H1 (cell line): Measurements from ENCODE around the gene LIG1. TPM values are rescaled to one million over a fixed set of nuclear protein-coding genes. Genes with fewer than 3 reads are reported as not detected.

Experiments
- CTCF ChIA-PET: fragments of 300-600 bp; sonication (Branson Sonifier 250); formaldehyde crosslinking; loops from one replicate; lab custom pipeline; 2021; ENCODE audit not compliant: partially characterized antibody; lab: Charles Lee
- POLR2A ChIA-PET: fragments of 300-600 bp; sonication (Branson Sonifier 250); formaldehyde crosslinking; loops from one replicate; lab custom pipeline; 2021; ENCODE audit warnings: inconsistent platforms; ENCODE audit not compliant: partially characterized antibody; lab: Charles Lee
- DNase-seq, 2 experiments: peaks; one replicate each; pipeline versions ENCODE4 v3.0.0 to v3.0.0-alpha.2; 2010 to 2022; ENCODE audit warnings: low spot score in 2 of 2, low read depth in 1 of 2, mixed read lengths in 1 of 2
- FAIRE-seq: peaks from 2 replicates; lab custom pipeline; 2011; peaks lifted over from hg19 to GRCh38; lab: Jason Lieb, UNC
- H2AFZ ChIP-seq: 2 replicates; pipeline ENCODE4 v1.8.1; 2012; ENCODE audit warnings: low read length, inconsistent platforms
- H2AK5ac ChIP-seq: 2 replicates; pipeline ENCODE4 v1.6.1; 2013; ENCODE audit warnings: low read depth, low read length
- H2BK120ac ChIP-seq: replicated peaks from 2 replicates; pipeline ENCODE3; 2013; ENCODE audit warnings: low read depth, low read length, inconsistent platforms
- H2BK12ac ChIP-seq: 2 replicates; pipeline ENCODE4 v1.6.1; 2013; ENCODE audit warnings: low read depth, low read length
- H2BK15ac ChIP-seq: 2 replicates; pipeline ENCODE4 v1.6.1; 2013; ENCODE audit warnings: low read length
- H2BK20ac ChIP-seq: 2 replicates; pipeline ENCODE4 v1.6.1; 2013; ENCODE audit warnings: low read length
- H2BK5ac ChIP-seq: 2 replicates; pipeline ENCODE4 v1.6.1; 2013; ENCODE audit warnings: low read depth, low read length
- H3K14ac ChIP-seq: 2 replicates; pipeline ENCODE4 v1.6.1; 2013; ENCODE audit warnings: inconsistent platforms; ENCODE audit not compliant: insufficient read length
- H3K18ac ChIP-seq: 2 replicates; pipeline ENCODE4 v1.6.1; 2013; ENCODE audit warnings: low read length; ENCODE audit errors: extremely low read depth
- H3K23ac ChIP-seq: 2 replicates; pipeline ENCODE4 v1.6.1; 2013; ENCODE audit warnings: inconsistent platforms; ENCODE audit not compliant: insufficient read length
- H3K23me2 ChIP-seq: 2 replicates; pipeline ENCODE4 v1.6.1; 2013; ENCODE audit warnings: low read depth, low read length
- H3K27ac ChIP-seq: 2 replicates; pipeline ENCODE4 v1.6.1; 2011; ENCODE audit warnings: low read depth, low read length, inconsistent platforms
- H3K27me3 ChIP-seq, 4 experiments: replicated peaks in 1 of 4; 1 replicate in 1 of 4; 2 replicates in 3 of 4; pipeline versions ENCODE4 v1.6.1 to v1.8.1; 2011 to 2013; ENCODE audit warnings: low read length in 3 of 4, mild to moderate bottlenecking in 3 of 4, inconsistent platforms in 2 of 4, mixed read lengths in 2 of 4, moderate library complexity in 1 of 4; ENCODE audit not compliant: control insufficient read depth in 3 of 4, insufficient read depth in 3 of 4; ENCODE audit errors: extremely low read depth in 1 of 4
- H3K36me3 ChIP-seq, 4 experiments: 2 replicates each; pipeline versions ENCODE4 v1.6.1 to v1.8.1; 2011 to 2013; ENCODE audit warnings: mild to moderate bottlenecking in 4 of 4, low read length in 3 of 4, moderate library complexity in 2 of 4, control low read depth in 1 of 4, inconsistent platforms in 1 of 4; ENCODE audit not compliant: insufficient read depth in 4 of 4, control insufficient read depth in 2 of 4
- H3K4ac ChIP-seq: replicated peaks from 2 replicates; pipeline ENCODE3; 2013; ENCODE audit warnings: low read length, low read depth, mixed read lengths, inconsistent platforms; ENCODE audit not compliant: insufficient read length
- H3K4me1 ChIP-seq, 4 experiments: replicated peaks in 1 of 4; 1 replicate in 1 of 4; 2 replicates in 3 of 4; pipeline versions ENCODE4 v1.6.1 to v1.8.1; 2011 to 2013; ENCODE audit warnings: low read length in 3 of 4, inconsistent platforms in 2 of 4, mixed read lengths in 1 of 4; ENCODE audit not compliant: insufficient read depth in 4 of 4, control insufficient read depth in 3 of 4
- H3K4me2 ChIP-seq, 2 experiments: 2 replicates each; pipeline versions ENCODE4 v1.6.1 to v1.8.1; 2011 to 2013; ENCODE audit warnings: low read depth in 2 of 2, low read length in 2 of 2, control low read depth in 1 of 2, inconsistent platforms in 1 of 2, mild to moderate bottlenecking in 1 of 2; ENCODE audit not compliant: insufficient read depth in 1 of 2
- H3K4me3 ChIP-seq, 4 experiments: fragments of 200-600, 300-600 bp in 1 of 4; sonication (generic), shearing (Covaris generic), sonication (Bioruptor Twin) in 1 of 4; 2 replicates each; pipeline versions ENCODE4 v1.5.1 to v1.8.1; 2011 to 2016; ENCODE audit warnings: low read length in 4 of 4, low read depth in 3 of 4, control low read depth in 2 of 4, inconsistent platforms in 2 of 4, mild to moderate bottlenecking in 2 of 4, mixed read lengths in 1 of 4, moderate library complexity in 1 of 4; ENCODE audit not compliant: insufficient read depth in 2 of 4; ENCODE audit errors: extremely low read depth in 1 of 4
- H3K56ac ChIP-seq: replicated peaks from 2 replicates; pipeline ENCODE3; 2013; ENCODE audit warnings: low read depth, mild to moderate bottlenecking, mixed read lengths, low read length, inconsistent platforms; ENCODE audit not compliant: insufficient read length
- H3K79me1 ChIP-seq: 2 replicates; pipeline ENCODE4 v1.6.1; 2013; ENCODE audit warnings: low read depth, low read length, control low read depth
- H3K79me2 ChIP-seq, 2 experiments: 2 replicates each; pipeline versions ENCODE4 v1.6.1 to v1.8.1; 2012 to 2013; ENCODE audit warnings: low read length in 2 of 2, mild to moderate bottlenecking in 2 of 2, inconsistent platforms in 1 of 2; ENCODE audit not compliant: insufficient read depth in 2 of 2, control insufficient read depth in 1 of 2
- H3K9ac ChIP-seq, 4 experiments: replicated peaks in 1 of 4; 1 replicate in 1 of 4; 2 replicates in 3 of 4; pipeline versions ENCODE4 v1.6.1 to v1.8.1; 2011 to 2013; ENCODE audit warnings: low read depth in 3 of 4, low read length in 3 of 4, control low read depth in 2 of 4, mild to moderate bottlenecking in 2 of 4, moderate library complexity in 2 of 4, inconsistent platforms in 1 of 4; ENCODE audit errors: extremely low read depth in 1 of 4
- H3K9me3 ChIP-seq, 2 experiments: 2 replicates each; pipeline versions ENCODE4 v1.6.1 to v1.8.1; 2012 to 2013; ENCODE audit warnings: mild to moderate bottlenecking in 2 of 2, moderate library complexity in 2 of 2, control low read depth in 1 of 2, inconsistent platforms in 1 of 2, low read depth in 1 of 2, low read length in 1 of 2, mixed read lengths in 1 of 2; ENCODE audit not compliant: insufficient read depth in 2 of 2
- H4K20me1 ChIP-seq, 2 experiments: replicated peaks in 1 of 2; 2 replicates each; pipeline versions ENCODE3 to v1.8.1; 2011 to 2013; ENCODE audit warnings: inconsistent platforms in 2 of 2, low read length in 2 of 2, mild to moderate bottlenecking in 1 of 2; ENCODE audit not compliant: insufficient read depth in 2 of 2, control insufficient read depth in 1 of 2
- H4K5ac ChIP-seq: 2 replicates; pipeline ENCODE4 v1.6.1; 2013; ENCODE audit warnings: low read length, low read depth, mixed read lengths, inconsistent platforms; ENCODE audit not compliant: insufficient read length
- H4K8ac ChIP-seq: 2 replicates; pipeline ENCODE4 v1.8.0; 2013; ENCODE audit warnings: mild to moderate bottlenecking, moderate library complexity, low read length, inconsistent platforms; ENCODE audit not compliant: insufficient read depth; ENCODE audit errors: extremely low read depth
- H4K91ac ChIP-seq: replicated peaks from 2 replicates; pipeline ENCODE3; 2013; ENCODE audit warnings: low read length, mixed read lengths, inconsistent platforms; ENCODE audit not compliant: insufficient read length
- BACH1 ChIP-seq: IDR thresholded peaks from 2 replicates; pipeline ENCODE4 v1.6.1; 2012; ENCODE audit warnings: low read length, improper control_type of control experiment
- CHD1 ChIP-seq: IDR thresholded peaks from 2 replicates; pipeline ENCODE4 v1.6.1; 2012; ENCODE audit warnings: low read depth, low read length, improper control_type of control experiment
- GTF2F1 ChIP-seq: IDR thresholded peaks from 2 replicates; pipeline ENCODE4 v1.6.1; 2012; ENCODE audit warnings: low read depth, low read length, improper control_type of control experiment, borderline replicate concordance
- NANOG ChIP-seq: IDR thresholded peaks from 2 replicates; pipeline ENCODE4 v1.6.1; 2011; ENCODE audit warnings: low read length, low read depth, mild to moderate bottlenecking, inconsistent platforms; ENCODE audit not compliant: insufficient read depth, poor library complexity, severe bottlenecking
- SIN3A ChIP-seq, 2 experiments: IDR thresholded peaks in 1 of 2; conservative IDR thresholded peaks in 1 of 2; 2 replicates each; pipeline ENCODE4 v1.6.1; 2011 to 2012; ENCODE audit warnings: low read length in 2 of 2, improper control_type of control experiment in 1 of 2, low read depth in 1 of 2, mild to moderate bottlenecking in 1 of 2
- SIX5 ChIP-seq: IDR thresholded peaks from 2 replicates; pipeline ENCODE4 v1.6.1; 2011; ENCODE audit warnings: mild to moderate bottlenecking, low read depth, low read length
- WGBS, 2 experiments: shearing (Covaris generic) in 1 of 2; methylation state at CpG; one replicate each; pipeline versions ENCODE4 v1.1.6 to v1.1.7; 2013 to 2015; ENCODE audit warnings: low lambda C conversion rate in 2 of 2, mixed read lengths in 2 of 2, inconsistent platforms in 1 of 2, low coverage in 1 of 2, missing lambda C conversion rate in 1 of 2; ENCODE audit not compliant: insufficient replicate concordance in 2 of 2, insufficient coverage in 1 of 2, insufficient read length in 1 of 2; ENCODE audit errors: extremely low coverage in 1 of 2, missing lambda C conversion rate in 1 of 2; 5-methylcytosine and 5-hydroxymethylcytosine counted together
- polyA plus RNA-seq, 7 experiments: library from polyadenylated mRNA; depleted of rRNA in 3 of 7; stranded (reverse) in 5 of 7; unstranded in 2 of 7; fragments of >200 nt in 5 of 7; fragments of 200-250 nt in 2 of 7; gene quantifications; 1 replicate in 5 of 7; 2 replicates in 1 of 7; 4 replicates in 1 of 7; pipeline versions ENCODE4 v1.2.1 to v1.2.3, GENCODE V29; 2011 to 2013; ENCODE audit warnings: missing spikeins in 2 of 7, mixed read lengths in 2 of 7
- total RNA-seq: library from RNA; stranded (reverse); fragmentation: NEBNext Ultra II Directional; extraction: Animal tissue kit (Norgen Biotek cat#: 25700); gene quantifications from 2 replicates; pipeline ENCODE4 v1.2.1, GENCODE V29; 2021

The LIG1 gene
- total and polyA plus RNA-seq, 2 of the 8 experiments (the other 6 are each of a cell fraction or from before 2014, with no cell fraction given): 67.6 to 113 TPM

DNA sequence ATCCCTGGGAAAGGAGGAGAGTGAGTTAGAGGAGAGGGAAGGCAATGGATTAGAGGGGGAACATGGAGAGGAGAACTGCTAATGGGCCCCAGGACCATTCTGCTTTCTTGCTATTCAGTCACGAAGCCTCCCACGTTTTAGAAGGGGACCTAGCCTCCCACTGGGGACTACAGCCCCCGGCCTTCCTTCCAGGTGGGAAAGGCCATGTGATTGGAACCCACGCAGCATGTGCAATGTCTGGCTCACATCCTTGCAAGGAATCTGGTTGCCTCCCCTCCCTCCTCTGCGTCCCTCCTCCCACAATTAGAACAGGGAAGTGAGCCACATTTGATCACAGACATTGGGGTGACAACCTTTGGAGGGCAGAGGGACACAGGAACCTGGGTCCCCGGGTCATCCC, 37.0 kb downstream of the LIG1 start:
- Histone ChIP-seq H3K27ac (no peak overlapping the region), H3K4me2 (no peak overlapping the region), H2BK20ac (no peak overlapping the region), H2BK12ac (no peak overlapping the region), H2BK5ac (no peak overlapping the region), H3K36me3 (peaks cover 7 to 31% (median 24%) of the 10 kb centered on the region in 4 experiments), H3K79me2 (no peaks in the 10 kb centered on the region), H4K91ac (no peak overlapping the region), H2BK120ac (no peak overlapping the region), H3K9me3 (no peaks in the 10 kb centered on the region), H3K4me1 (no peaks in the 10 kb centered on the region), H3K56ac (no peak overlapping the region), H4K20me1 (peaks cover 0 to 1% of the 10 kb centered on the region in 2 experiments), H3K79me1 (no peaks in the 10 kb centered on the region), H3K14ac (no peak overlapping the region), H3K23me2 (no peaks in the 10 kb centered on the region), H3K23ac (no peak overlapping the region), H3K18ac (no peak overlapping the region), H2BK15ac (no peak overlapping the region), H4K5ac (no peak overlapping the region), H3K4ac (no peak overlapping the region), H4K8ac (no peak overlapping the region), H2AK5ac (no peak overlapping the region), H3K4me3 (no peak overlapping the region), H3K27me3 (no peaks in the 10 kb centered on the region), H3K9ac (no peak overlapping the region), H2AFZ (no peak overlapping the region)
- POLR2A ChIA-PET: no interaction called here
- 81% methylated on average over 6 of the region's 6 CpGs; no CpG with 5 or more reads in 1 of the 2 experiments for WGBS, 2 experiments
- FAIRE-seq: no peak
- CTCF ChIA-PET: interaction anchor here (3.0 kb wide), 1 partner anchor 21 kb away, joined by 12 read pairs; no protein-coding TSS in a partner anchor
- no peak for TF ChIP-seq CHD1
- TF ChIP-seq NANOG: no peak
- no peak for TF ChIP-seq GTF2F1
- no peak for TF ChIP-seq SIX5
- TF ChIP-seq BACH1: no peak
- no peak for TF ChIP-seq SIN3A (conservative IDR thresholded peaks at IDR 0.05 in 1 of 2, IDR thresholded peaks at IDR 0.05 in 1 of 2; ENCODE audit: low read depth in 1 of 2, low read length in 2 of 2)
- DNase-seq: no peak
